H9 (cell line): ENCODE measurements around the gene TTC3. TPM values are rescaled to one million over a fixed set of nuclear protein-coding genes. Genes with fewer than 3 reads are reported as not detected.

Experiments
- DNase-seq: peaks from one replicate; pipeline ENCODE4 v3.0.0-alpha.2; 2017
- H2AFZ ChIP-seq: one replicate; pipeline ENCODE4 v1.6.1; 2013; ENCODE audit warnings: mild to moderate bottlenecking, low read length, control low read depth, moderate library complexity
- H2AK5ac ChIP-seq: 2 replicates; pipeline ENCODE4 v1.6.1; 2013; ENCODE audit warnings: low read length, control low read depth, mixed read lengths; ENCODE audit not compliant: insufficient read length
- H2BK120ac ChIP-seq: one replicate; pipeline ENCODE4 v1.6.1; 2013; ENCODE audit warnings: low read depth, mild to moderate bottlenecking, low read length, control low read depth, inconsistent platforms; ENCODE audit not compliant: poor library complexity, severe bottlenecking
- H2BK12ac ChIP-seq: 2 replicates; pipeline ENCODE4 v1.6.1; 2013; ENCODE audit warnings: low read length, control low read depth, mixed read lengths, low read depth; ENCODE audit not compliant: insufficient read length
- H2BK15ac ChIP-seq: 2 replicates; pipeline ENCODE4 v1.6.1; 2013; ENCODE audit warnings: low read depth, low read length, control low read depth
- H2BK20ac ChIP-seq: one replicate; pipeline ENCODE4 v1.6.1; 2013; ENCODE audit warnings: low read depth, mild to moderate bottlenecking, low read length, control low read depth, inconsistent platforms; ENCODE audit not compliant: poor library complexity, severe bottlenecking
- H2BK5ac ChIP-seq: 2 replicates; pipeline ENCODE4 v1.6.1; 2013; ENCODE audit warnings: low read length, control low read depth, mixed read lengths; ENCODE audit not compliant: insufficient read length
- H3K14ac ChIP-seq: 2 replicates; pipeline ENCODE4 v1.6.1; 2013; ENCODE audit warnings: low read length, control low read depth; ENCODE audit not compliant: insufficient read depth
- H3K18ac ChIP-seq: 2 replicates; pipeline ENCODE4 v1.6.1; 2013; ENCODE audit warnings: low read depth, mild to moderate bottlenecking, mixed read lengths, low read length, control low read depth; ENCODE audit not compliant: insufficient read length
- H3K23ac ChIP-seq: 2 replicates; pipeline ENCODE4 v1.6.1; 2013; ENCODE audit warnings: low read length, control low read depth, mixed read lengths, low read depth; ENCODE audit not compliant: insufficient read length
- H3K23me2 ChIP-seq: 2 replicates; pipeline ENCODE4 v1.6.1; 2013; ENCODE audit warnings: low read depth, mild to moderate bottlenecking, mixed read lengths, low read length, control low read depth; ENCODE audit not compliant: insufficient read length, poor library complexity, severe bottlenecking
- H3K27ac ChIP-seq: 2 replicates; pipeline ENCODE4 v1.5.1; 2013; ENCODE audit warnings: low read length, control low read depth, mixed read lengths, low read depth; ENCODE audit not compliant: insufficient read length
- H3K27me3 ChIP-seq: 2 replicates; pipeline ENCODE4 v1.6.1; 2013; ENCODE audit warnings: low read length, control low read depth, inconsistent platforms; ENCODE audit not compliant: insufficient read depth
- H3K4ac ChIP-seq: 2 replicates; pipeline ENCODE4 v1.6.1; 2013; ENCODE audit warnings: low read depth, mild to moderate bottlenecking, control low read depth, inconsistent platforms, low read length, moderate library complexity
- H3K4me1 ChIP-seq: 2 replicates; pipeline ENCODE4 v1.6.1; 2013; ENCODE audit warnings: low read length, control low read depth, inconsistent platforms; ENCODE audit not compliant: insufficient read depth
- H3K4me2 ChIP-seq: 2 replicates; pipeline ENCODE4 v1.6.1; 2013; ENCODE audit warnings: low read length, control low read depth, mixed read lengths; ENCODE audit not compliant: insufficient read length, insufficient read depth
- H3K56ac ChIP-seq: 2 replicates; pipeline ENCODE4 v1.6.1; 2013; ENCODE audit warnings: low read depth, mild to moderate bottlenecking, mixed read lengths, low read length, control low read depth; ENCODE audit not compliant: insufficient read length
- H3K79me1 ChIP-seq: 2 replicates; pipeline ENCODE4 v1.6.1; 2013; ENCODE audit warnings: low read depth, mild to moderate bottlenecking, moderate library complexity, low read length, control low read depth, inconsistent platforms; ENCODE audit not compliant: insufficient read depth, poor library complexity, severe bottlenecking
- H3K79me2 ChIP-seq: 2 replicates; pipeline ENCODE4 v1.6.1; 2013; ENCODE audit warnings: low read length, control low read depth, inconsistent platforms; ENCODE audit not compliant: insufficient read depth
- H3K9ac ChIP-seq: 2 replicates; pipeline ENCODE4 v1.6.1; 2013; ENCODE audit warnings: low read length, control low read depth, mixed read lengths; ENCODE audit not compliant: insufficient read length; ENCODE audit errors: extremely low read depth
- H3K9me3 ChIP-seq: one replicate; pipeline ENCODE4 v1.6.1; 2013; ENCODE audit warnings: low read depth, low read length, inconsistent platforms; ENCODE audit not compliant: control insufficient read depth
- H3T11ph ChIP-seq: one replicate; pipeline ENCODE4 v1.6.1; 2013; ENCODE audit warnings: mild to moderate bottlenecking, low read length, control low read depth, inconsistent platforms
- H4K20me1 ChIP-seq: one replicate; pipeline ENCODE4 v1.6.1; 2013; ENCODE audit not compliant: control insufficient read depth, insufficient read length, insufficient read depth
- H4K5ac ChIP-seq: 2 replicates; pipeline ENCODE4 v1.6.1; 2013; ENCODE audit warnings: low read depth, mild to moderate bottlenecking, mixed read lengths, low read length, control low read depth; ENCODE audit not compliant: insufficient read length
- H4K8ac ChIP-seq: replicated peaks from 2 replicates; pipeline ENCODE4 v1.6.1; 2013; ENCODE audit warnings: low read length, control low read depth, mixed read lengths, low read depth; ENCODE audit not compliant: insufficient read length
- H4K91ac ChIP-seq: 2 replicates; pipeline ENCODE4 v1.6.1; 2013; ENCODE audit warnings: low read depth, mild to moderate bottlenecking, moderate library complexity, mixed read lengths, low read length, control low read depth; ENCODE audit not compliant: insufficient read length
- H3K27ac Mint-ChIP-seq, 3 experiments: 2 replicates in 2 of 3; 3 replicates in 1 of 3; pipeline ENCODE4 v1.8.0; 2020 to 2021; ENCODE audit warnings: mixed read lengths in 3 of 3, mild to moderate bottlenecking in 1 of 3, moderate library complexity in 1 of 3
- H3K27me3 Mint-ChIP-seq: 2 replicates; pipeline ENCODE4 v1.8.0; 2021; ENCODE audit warnings: low read depth, mild to moderate bottlenecking, moderate library complexity, mixed read lengths
- H3K36me3 Mint-ChIP-seq, 3 experiments: 2 replicates in 2 of 3; 3 replicates in 1 of 3; pipeline ENCODE4 v1.8.0; 2020 to 2021; ENCODE audit warnings: low read depth in 3 of 3, mixed read lengths in 3 of 3; ENCODE audit not compliant: insufficient read depth in 1 of 3
- H3K4me1 Mint-ChIP-seq, 2 experiments: 2 replicates each; pipeline ENCODE4 v1.8.0; 2020; ENCODE audit warnings: mixed read lengths in 2 of 2
- H3K4me3 Mint-ChIP-seq, 2 experiments: 2 replicates in 1 of 2; 3 replicates in 1 of 2; pipeline ENCODE4 v1.8.0; 2020 to 2021; ENCODE audit warnings: mild to moderate bottlenecking in 2 of 2, mixed read lengths in 2 of 2, moderate library complexity in 1 of 2
- H3K9me3 Mint-ChIP-seq, 2 experiments: 2 replicates in 1 of 2; 3 replicates in 1 of 2; pipeline ENCODE4 v1.8.0; 2020; ENCODE audit warnings: mild to moderate bottlenecking in 2 of 2, mixed read lengths in 2 of 2, moderate library complexity in 1 of 2
- CTCF ChIP-seq: fragments of 200-600 bp; sonication (generic); conservative IDR thresholded peaks from 3 replicates; pipeline ENCODE4 v1.8.0; 2021; ENCODE audit warnings: antibody characterized with exemption, mild to moderate bottlenecking
- WGBS: extraction: QIAGEN DNeasy Blood & Tissue Kit; methylation state at CpG from one replicate; pipeline ENCODE4 v1.1.7; 2013; ENCODE audit warnings: missing lambda C conversion rate, low lambda C conversion rate, mixed read lengths; ENCODE audit not compliant: insufficient read length; ENCODE audit errors: extremely low coverage; 5-methylcytosine and 5-hydroxymethylcytosine counted together
- total RNA-seq: library from RNA; stranded (reverse); gene quantifications from 2 replicates; pipeline ENCODE4 v1.2.1, GENCODE V29; 2021

The TTC3 gene
- total RNA-seq, 1 experiment from 2014 or later, result 46.5 TPM

- H4K8ac ChIP-seq, result no peak overlapping the region
- no peak overlapping the region for H3K4me3 Mint-ChIP-seq
- H3K23ac ChIP-seq, result no peak overlapping the region
- no peak overlapping the region for H3K4me2 ChIP-seq
- H3K27me3 ChIP-seq, result no peaks in the 10 kb centered on the region
- no peak overlapping the region for H3K27ac ChIP-seq
- no peaks in the 10 kb centered on the region for H3K4me1 ChIP-seq
- no peaks in the 10 kb centered on the region for H3K79me1 ChIP-seq
- no peaks in the 10 kb centered on the region for H3K9me3 Mint-ChIP-seq
- peaks cover 7 to 10% of the 10 kb centered on the region in 2 experiments for H3K4me1 Mint-ChIP-seq
- no peak overlapping the region for H2AFZ ChIP-seq
- no peaks in the 10 kb centered on the region for H3K9me3 ChIP-seq
- WGBS, result no CpG with 5 or more reads among the region's 3 CpGs
- no peak overlapping the region for H3K27ac Mint-ChIP-seq
- no peak overlapping the region for H2BK120ac ChIP-seq
- H3K14ac ChIP-seq, result no peak overlapping the region
- H4K5ac ChIP-seq, result no peak overlapping the region
- no peak for DNase-seq
- TF ChIP-seq CTCF, result no peak
- H2BK12ac ChIP-seq, result no peak overlapping the region
- H3K9ac ChIP-seq, result no peak overlapping the region
- H3K18ac ChIP-seq, result no peak overlapping the region
- no peak overlapping the region for H3K4ac ChIP-seq
- no peaks in the 10 kb centered on the region for H3K23me2 ChIP-seq
- no peaks in the 10 kb centered on the region for H3K79me2 ChIP-seq
- H3T11ph ChIP-seq, result no peak overlapping the region
- no peak overlapping the region for H2BK20ac ChIP-seq
- peaks cover 0 to 5% (median 4%) of the 10 kb centered on the region in 3 experiments; a peak in 4 of 7 replicates for H3K36me3 Mint-ChIP-seq
- H2BK5ac ChIP-seq, result no peak overlapping the region
- H2AK5ac ChIP-seq, result no peak overlapping the region
- no peaks in the 10 kb centered on the region for H3K27me3 Mint-ChIP-seq
- no peak overlapping the region for H2BK15ac ChIP-seq
- H4K20me1 ChIP-seq, result no peaks in the 10 kb centered on the region
- H4K91ac ChIP-seq, result no peak overlapping the region
- no peak overlapping the region for H3K56ac ChIP-seq
Measured at GRCh38 chr21:37157938-37158337, 84.9 kb downstream of the TTC3 start.
